Measurements from ENCODE around the gene APLP2.

Gene APLP2

DNA sequence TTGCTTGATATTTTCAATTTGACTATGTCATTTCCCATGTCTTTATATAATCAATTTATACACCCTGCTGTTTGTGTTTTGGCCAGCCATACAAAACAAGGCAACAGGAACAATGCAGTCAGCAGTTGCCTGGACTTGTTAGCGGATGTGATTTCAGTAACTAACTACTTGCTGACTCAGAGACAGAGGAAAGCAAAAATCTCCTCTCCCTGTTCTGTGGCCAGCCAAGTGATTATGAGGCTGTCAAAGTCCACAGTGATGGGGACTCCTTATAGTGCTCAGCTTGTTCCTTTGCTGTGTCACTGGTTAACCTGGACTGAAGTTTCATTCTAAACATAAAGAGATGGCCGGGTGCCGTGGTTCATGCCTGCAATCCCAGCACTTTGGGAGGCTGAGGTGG lies 32.6 kb upstream of the APLP2 start:
- H3K4me2 ChIP-seq (ENCODE audit: low read length) = no peak overlapping the region
- H3K36me3 ChIP-seq (replicated peaks; ENCODE audit: low read depth, low read length) = no peaks in the 10 kb centered on the region
- no peak for TF ChIP-seq EZH2phosphoT487 (IDR thresholded peaks at IDR 0.05; ENCODE audit: low read depth)
- TF ChIP-seq, protein P1, sequence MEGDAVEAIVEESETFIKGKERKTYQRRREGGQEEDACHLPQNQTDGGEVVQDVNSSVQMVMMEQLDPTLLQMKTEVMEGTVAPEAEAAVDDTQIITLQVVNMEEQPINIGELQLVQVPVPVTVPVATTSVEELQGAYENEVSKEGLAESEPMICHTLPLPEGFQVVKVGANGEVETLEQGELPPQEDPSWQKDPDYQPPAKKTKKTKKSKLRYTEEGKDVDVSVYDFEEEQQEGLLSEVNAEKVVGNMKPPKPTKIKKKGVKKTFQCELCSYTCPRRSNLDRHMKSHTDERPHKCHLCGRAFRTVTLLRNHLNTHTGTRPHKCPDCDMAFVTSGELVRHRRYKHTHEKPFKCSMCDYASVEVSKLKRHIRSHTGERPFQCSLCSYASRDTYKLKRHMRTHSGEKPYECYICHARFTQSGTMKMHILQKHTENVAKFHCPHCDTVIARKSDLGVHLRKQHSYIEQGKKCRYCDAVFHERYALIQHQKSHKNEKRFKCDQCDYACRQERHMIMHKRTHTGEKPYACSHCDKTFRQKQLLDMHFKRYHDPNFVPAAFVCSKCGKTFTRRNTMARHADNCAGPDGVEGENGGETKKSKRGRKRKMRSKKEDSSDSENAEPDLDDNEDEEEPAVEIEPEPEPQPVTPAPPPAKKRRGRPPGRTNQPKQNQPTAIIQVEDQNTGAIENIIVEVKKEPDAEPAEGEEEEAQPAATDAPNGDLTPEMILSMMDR (IDR thresholded peaks at IDR 0.05; ENCODE audit: low read depth, low read length) = no peak
- no peaks in the 10 kb centered on the region for H3K79me2 ChIP-seq (ENCODE audit: low read length)
- no peak overlapping the region for H3K4me3 ChIP-seq (ENCODE audit: low read length)
- no peak overlapping the region for H3K9ac ChIP-seq (ENCODE audit: low read length)
- H3K27ac ChIP-seq (ENCODE audit: low read length) = no peak overlapping the region
- H3K4me1 ChIP-seq (ENCODE audit: low read length) = peaks cover 5% of the 10 kb centered on the region
- H3K27me3 ChIP-seq (ENCODE audit: low read depth, low read length) = peaks cover 12% of the 10 kb centered on the region
- no peak overlapping the region for H2AFZ ChIP-seq (ENCODE audit: low read depth, low read length)
- no peaks in the 10 kb centered on the region for H3K9me3 ChIP-seq (ENCODE audit: insufficient read depth, low read length)
- no peaks in the 10 kb centered on the region for H4K20me1 ChIP-seq (ENCODE audit: insufficient read depth, low read length)

DNA sequence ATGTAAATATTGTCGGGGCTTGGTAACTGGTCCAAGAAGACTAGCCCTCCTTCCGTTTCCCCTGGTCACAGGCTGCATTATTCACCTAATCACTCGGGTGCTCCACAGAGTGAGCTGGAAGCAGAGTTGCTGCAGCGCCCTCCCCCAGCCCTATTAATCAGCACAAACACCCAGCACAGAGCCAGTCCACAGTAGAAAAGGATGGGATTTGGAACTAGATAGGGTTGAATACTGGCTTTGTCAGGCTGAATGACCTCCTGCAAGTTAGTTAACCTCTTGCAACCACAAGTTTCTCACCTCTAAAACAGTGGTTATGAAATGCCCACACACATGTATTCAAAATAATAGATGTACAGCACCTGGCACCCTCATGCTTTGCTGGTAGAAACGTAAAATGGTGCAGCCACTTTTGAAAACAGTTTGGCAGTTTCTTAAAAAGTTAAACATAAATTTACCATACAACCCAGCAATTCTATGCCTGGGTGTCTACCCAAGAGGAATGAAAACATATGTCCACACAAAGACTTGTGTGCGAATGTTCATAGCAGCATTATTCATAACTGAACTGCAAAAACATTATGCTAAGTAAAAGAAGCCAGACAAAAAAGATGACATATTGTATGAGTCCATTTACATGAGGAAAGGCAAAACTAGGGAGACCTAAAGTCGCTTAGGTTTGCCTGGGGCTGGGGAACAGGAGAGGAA lies 31.7 kb upstream of the APLP2 start:
- H3K4me2 ChIP-seq (ENCODE audit: low read length) = no peak overlapping the region
- H3K27me3 ChIP-seq (ENCODE audit: low read depth, low read length) = peaks cover 12% of the 10 kb centered on the region
- no peaks in the 10 kb centered on the region for H4K20me1 ChIP-seq (ENCODE audit: insufficient read depth, low read length)
- H3K9ac ChIP-seq (ENCODE audit: low read length) = no peak overlapping the region
- no peak for TF ChIP-seq EZH2phosphoT487 (IDR thresholded peaks at IDR 0.05; ENCODE audit: low read depth)
- TF ChIP-seq, protein P1 (IDR thresholded peaks at IDR 0.05; ENCODE audit: low read depth, low read length) = no peak
- H2AFZ ChIP-seq (ENCODE audit: low read depth, low read length) = no peak overlapping the region
- no peaks in the 10 kb centered on the region for H3K36me3 ChIP-seq (replicated peaks; ENCODE audit: low read depth, low read length)
- H3K4me1 ChIP-seq (ENCODE audit: low read length) = peaks cover 5% of the 10 kb centered on the region
- no peak overlapping the region for H3K4me3 ChIP-seq (ENCODE audit: low read length)
- no peaks in the 10 kb centered on the region for H3K9me3 ChIP-seq (ENCODE audit: insufficient read depth, low read length)
- H3K27ac ChIP-seq (ENCODE audit: low read length) = no peak overlapping the region
- no peaks in the 10 kb centered on the region for H3K79me2 ChIP-seq (ENCODE audit: low read length)

DNA sequence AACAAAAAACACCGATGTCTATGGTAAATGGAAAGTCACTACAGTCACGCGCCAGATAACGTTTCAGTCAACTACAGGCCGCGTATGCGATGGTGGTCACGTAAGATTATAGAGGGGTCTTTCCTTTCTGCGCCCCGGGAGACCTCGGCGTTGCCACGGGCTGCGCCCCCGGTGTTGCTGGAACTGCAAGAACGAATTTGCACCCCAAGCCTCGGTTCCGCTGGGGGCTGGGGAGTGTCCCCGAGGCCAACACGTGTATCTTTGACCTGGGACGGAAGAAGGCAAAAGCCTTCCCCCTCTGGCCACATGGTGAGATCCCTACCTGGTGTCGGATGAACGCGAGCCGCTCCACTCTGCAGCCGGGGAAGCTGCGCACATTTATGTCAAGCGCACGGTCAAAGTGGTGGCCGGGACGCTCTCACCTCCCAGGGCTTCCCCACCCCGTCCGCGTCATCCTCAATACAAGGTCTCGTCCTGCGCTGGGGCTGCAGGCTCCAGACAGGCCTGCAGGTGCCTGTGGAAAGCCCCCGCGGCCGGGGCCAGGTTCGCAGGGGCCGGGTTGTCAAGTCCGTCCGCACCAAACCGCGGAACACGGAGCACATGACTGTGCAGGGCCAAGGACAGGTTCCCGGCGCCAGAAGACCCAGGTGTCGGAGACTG lies 29.3 kb upstream of the APLP2 start:
- Histone ChIP-seq H3K36me3 (replicated peaks; ENCODE audit: low read depth, low read length) (no peaks in the 10 kb centered on the region), H3K27ac (ENCODE audit: low read length) (no peak overlapping the region), H4K20me1 (ENCODE audit: insufficient read depth, low read length) (no peaks in the 10 kb centered on the region), H3K79me2 (ENCODE audit: low read length) (no peaks in the 10 kb centered on the region), H3K4me3 (ENCODE audit: low read length) (no peak overlapping the region), H2AFZ (ENCODE audit: low read depth, low read length) (no peak overlapping the region), H3K4me2 (ENCODE audit: low read length) (no peak overlapping the region), H3K27me3 (ENCODE audit: low read depth, low read length) (peaks cover 12% of the 10 kb centered on the region), H3K9me3 (ENCODE audit: insufficient read depth, low read length) (no peaks in the 10 kb centered on the region), H3K9ac (ENCODE audit: low read length) (no peak overlapping the region), H3K4me1 (ENCODE audit: low read length) (0 out of 2 replicates have a peak, but pooled peaks cover 3% of the 10 kb centered on the region)
- TF ChIP-seq, protein P1 (IDR thresholded peaks at IDR 0.05; ENCODE audit: low read depth, low read length) = no peak
- no peak for TF ChIP-seq EZH2phosphoT487 (IDR thresholded peaks at IDR 0.05; ENCODE audit: low read depth)

DNA sequence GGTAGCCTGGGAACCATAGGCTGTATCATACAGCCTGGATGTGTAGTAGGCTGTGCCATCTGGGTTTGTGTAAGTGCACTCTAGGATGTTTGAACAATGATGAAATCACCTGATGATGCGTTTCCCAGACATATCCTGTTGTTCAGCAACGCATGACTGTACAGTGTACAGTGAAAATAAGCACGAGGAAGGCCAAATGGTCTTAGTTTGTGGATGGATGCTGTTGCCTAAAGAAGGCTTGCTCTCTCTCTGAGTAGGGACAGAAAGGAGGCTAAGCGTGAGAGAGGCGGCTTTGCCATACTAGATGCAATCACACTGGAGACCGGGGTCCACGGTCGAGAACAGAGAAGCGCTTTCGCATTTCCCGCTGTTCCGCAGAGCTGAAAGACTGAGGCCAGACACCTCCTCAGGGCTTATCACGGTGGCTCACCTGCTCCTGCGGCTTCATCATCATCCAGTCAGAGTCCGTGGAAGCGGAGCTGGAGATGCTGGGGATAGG lies 27.6 kb upstream of the APLP2 start:
- H3K4me2 ChIP-seq (ENCODE audit: low read length) = no peak overlapping the region

More for the DNA sequence above, 27.6 kb upstream of the APLP2 start:
- Histone ChIP-seq H3K9me3 (ENCODE audit: insufficient read depth, low read length) (no peaks in the 10 kb centered on the region), H3K36me3 (replicated peaks; ENCODE audit: low read depth, low read length) (no peaks in the 10 kb centered on the region), H3K79me2 (ENCODE audit: low read length) (no peaks in the 10 kb centered on the region), H3K27me3 (ENCODE audit: low read depth, low read length) (peaks cover 10% of the 10 kb centered on the region), H2AFZ (ENCODE audit: low read depth, low read length) (no peak overlapping the region), H3K4me3 (ENCODE audit: low read length) (no peak overlapping the region), H3K27ac (ENCODE audit: low read length) (no peak overlapping the region), H3K9ac (ENCODE audit: low read length) (no peak overlapping the region), H3K4me1 (ENCODE audit: low read length) (0 out of 2 replicates have a peak, but pooled peaks cover 3% of the 10 kb centered on the region), H4K20me1 (ENCODE audit: insufficient read depth, low read length) (no peaks in the 10 kb centered on the region)
- TF ChIP-seq EZH2phosphoT487 (IDR thresholded peaks at IDR 0.05; ENCODE audit: low read depth) = no peak
- TF ChIP-seq, protein P1 (IDR thresholded peaks at IDR 0.05; ENCODE audit: low read depth, low read length) = no peak

Data from OCI-LY3 (cell line).